AG04450 (cell line): Measurements from ENCODE around the gene MRPL30. TPM values are rescaled to one million over a fixed set of nuclear protein-coding genes. Genes with fewer than 3 reads are reported as not detected.
A peak's percentile ranks its signal among the peaks of the same experiment; 100 is the strongest.

Experiments
- CTCF ChIA-PET: fragments of 300-600, 350-600 bp; formaldehyde crosslinking; extraction: SDS; loops from one replicate; lab custom pipeline; 2022; ENCODE audit warnings: antibody characterized with exemption, inconsistent platforms; lab: Charles Lee
- POLR2A ChIA-PET: fragments of 350-600 bp; formaldehyde crosslinking; extraction: SDS; loops from one replicate; lab custom pipeline; 2021; ENCODE audit warnings: antibody characterized with exemption, inconsistent platforms; lab: Yijun Ruan, JAX
- DNase-seq: peaks from one replicate; pipeline ENCODE4 v3.0.0-alpha.2; 2011; ENCODE audit warnings: low read depth, low spot score
- H3K27ac ChIP-seq: one replicate; pipeline ENCODE4 v1.5.1; 2012; ENCODE audit warnings: low read depth, low read length, control low read depth
- H3K27me3 ChIP-seq: one replicate; pipeline ENCODE4 v1.6.0; 2012; ENCODE audit warnings: low read length; ENCODE audit not compliant: control insufficient read depth, insufficient read depth
- H3K4me3 ChIP-seq: 2 replicates; pipeline ENCODE4 v1.5.1; 2011; ENCODE audit warnings: mild to moderate bottlenecking, low read depth, low read length, control low read depth
- H3K9me3 ChIP-seq: 2 replicates; pipeline ENCODE4 v1.5.1; 2012; ENCODE audit warnings: low read length; ENCODE audit not compliant: control insufficient read depth, insufficient read depth
- polyA plus RNA-seq: library from polyadenylated mRNA; depleted of rRNA; stranded (reverse); fragments of >200 nt; gene quantifications from 2 replicates; pipeline ENCODE4 v1.2.3, GENCODE V29; 2011
- TF ChIP-seq, protein P1 (sequence below): IDR thresholded peaks from 2 replicates; pipeline ENCODE4 v1.5.1; 2011; ENCODE audit warnings: low read depth, low read length, control low read depth, inconsistent platforms

The MRPL30 gene
- polyA plus RNA-seq, 1 experiment: 38.3 TPM

DNA sequence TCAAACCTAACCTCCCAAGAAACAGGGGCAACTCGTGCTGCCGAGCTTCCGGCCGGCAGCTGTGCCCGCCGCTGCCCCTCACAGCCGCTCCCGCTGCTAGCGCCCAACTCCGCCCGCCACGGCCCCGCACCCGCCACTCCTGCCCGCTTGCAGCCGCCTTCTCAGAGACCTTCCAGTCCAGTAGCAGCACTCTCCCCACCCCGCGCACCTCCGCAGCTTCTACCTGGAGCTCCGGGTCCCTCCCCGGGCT, 40.2 kb upstream of the MRPL30 start:
- POLR2A ChIA-PET: interaction anchor here (0.6 to 1.2 kb wide), 2 partner anchors 38 to 197 kb away, joined by 3 to 5 read pairs; no protein-coding TSS in a partner anchor

DNA sequence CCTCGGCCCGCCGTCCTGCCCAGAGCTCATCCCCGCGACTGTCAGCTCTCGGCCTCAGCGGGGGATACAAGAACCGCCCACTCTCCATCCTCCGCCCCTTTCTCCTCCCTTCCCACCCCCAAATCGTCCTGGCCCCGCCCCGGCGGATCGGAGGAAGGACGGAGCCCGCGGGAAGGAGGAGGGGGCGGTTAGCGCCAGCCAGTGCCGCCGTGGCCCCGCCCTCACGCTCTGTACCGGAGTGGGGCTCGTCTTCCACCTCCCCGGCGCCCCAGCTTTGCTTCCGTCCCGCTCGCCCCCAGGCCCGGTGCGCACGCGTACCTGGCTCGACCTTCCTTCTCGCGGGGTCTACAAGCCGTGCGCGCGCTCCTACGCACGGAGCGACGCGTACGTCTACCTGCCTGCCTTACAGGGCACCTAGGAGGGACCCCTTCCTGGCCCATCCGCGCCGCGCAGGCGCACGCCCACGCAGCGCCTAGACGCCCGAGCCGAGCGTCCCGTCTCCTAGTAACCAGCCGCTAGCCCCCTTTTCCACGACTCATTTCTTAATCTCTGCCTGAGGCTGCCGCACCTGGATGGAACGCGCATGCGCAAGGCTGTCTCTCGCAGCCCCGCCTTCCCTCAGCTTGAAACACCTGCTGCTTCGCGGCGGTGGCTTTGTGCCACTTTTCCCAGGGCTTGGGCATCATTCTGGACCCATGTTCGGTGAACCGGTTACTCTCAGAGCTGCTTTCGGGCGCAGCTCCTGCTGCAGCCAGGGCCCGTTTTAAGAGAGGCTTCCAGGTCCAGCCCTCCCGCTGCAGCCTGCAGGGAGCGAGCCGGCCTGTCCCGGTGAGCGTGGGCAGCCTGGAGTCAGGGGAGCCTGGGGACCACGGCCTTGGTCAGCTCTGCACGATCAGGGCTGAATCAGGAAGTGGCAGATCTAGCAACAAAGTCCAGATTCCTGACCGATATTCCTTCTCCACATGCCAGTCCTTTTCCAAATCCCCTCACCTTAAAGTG, 39.6 kb upstream of the MRPL30 start, which contains the start of gene C2orf15:
TSS of gene C2orf15 (plus strand) at position 598 of the 999 bp plus-strand sequence. CDS start 8,852 bp downstream, outside the sequence.
- CTCF ChIA-PET: interaction anchor here (1.5 kb wide), 1 partner anchor 492 kb away, joined by 9 read pairs; no protein-coding TSS in a partner anchor
- Histone ChIP-seq H3K27ac (no peak within 1 kb of the TSS), H3K4me3 (peak within 1 kb of the TSS; percentile 85), H3K27me3 (peaks cover 5% of the 10 kb centered on the region), H3K9me3 (no peaks in the 10 kb centered on the region; the same call in 1 of the 2 replicates)
- POLR2A ChIA-PET: interaction anchor here (0.6 to 1.2 kb wide), 2 partner anchors 39 to 196 kb away, joined by 3 to 5 read pairs; no protein-coding TSS in a partner anchor
- TF ChIP-seq, protein P1, sequence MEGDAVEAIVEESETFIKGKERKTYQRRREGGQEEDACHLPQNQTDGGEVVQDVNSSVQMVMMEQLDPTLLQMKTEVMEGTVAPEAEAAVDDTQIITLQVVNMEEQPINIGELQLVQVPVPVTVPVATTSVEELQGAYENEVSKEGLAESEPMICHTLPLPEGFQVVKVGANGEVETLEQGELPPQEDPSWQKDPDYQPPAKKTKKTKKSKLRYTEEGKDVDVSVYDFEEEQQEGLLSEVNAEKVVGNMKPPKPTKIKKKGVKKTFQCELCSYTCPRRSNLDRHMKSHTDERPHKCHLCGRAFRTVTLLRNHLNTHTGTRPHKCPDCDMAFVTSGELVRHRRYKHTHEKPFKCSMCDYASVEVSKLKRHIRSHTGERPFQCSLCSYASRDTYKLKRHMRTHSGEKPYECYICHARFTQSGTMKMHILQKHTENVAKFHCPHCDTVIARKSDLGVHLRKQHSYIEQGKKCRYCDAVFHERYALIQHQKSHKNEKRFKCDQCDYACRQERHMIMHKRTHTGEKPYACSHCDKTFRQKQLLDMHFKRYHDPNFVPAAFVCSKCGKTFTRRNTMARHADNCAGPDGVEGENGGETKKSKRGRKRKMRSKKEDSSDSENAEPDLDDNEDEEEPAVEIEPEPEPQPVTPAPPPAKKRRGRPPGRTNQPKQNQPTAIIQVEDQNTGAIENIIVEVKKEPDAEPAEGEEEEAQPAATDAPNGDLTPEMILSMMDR: no peak
- DNase-seq: peak; percentile 38

More for the DNA sequence above, 40.2 kb upstream of the MRPL30 start:
- no peak overlapping the region for H3K27ac ChIP-seq
- CTCF ChIA-PET: interaction anchor here (1.5 kb wide), 1 partner anchor 491 kb away, joined by 9 read pairs; no protein-coding TSS in a partner anchor
- H3K27me3 ChIP-seq: peaks cover 5% of the 10 kb centered on the region
- DNase-seq: no peak
- TF ChIP-seq, protein P1: no peak
- H3K4me3 ChIP-seq: peak overlapping the region; percentile 85
- H3K9me3 ChIP-seq: no peaks in the 10 kb centered on the region; the same call in 1 of the 2 replicates

DNA sequence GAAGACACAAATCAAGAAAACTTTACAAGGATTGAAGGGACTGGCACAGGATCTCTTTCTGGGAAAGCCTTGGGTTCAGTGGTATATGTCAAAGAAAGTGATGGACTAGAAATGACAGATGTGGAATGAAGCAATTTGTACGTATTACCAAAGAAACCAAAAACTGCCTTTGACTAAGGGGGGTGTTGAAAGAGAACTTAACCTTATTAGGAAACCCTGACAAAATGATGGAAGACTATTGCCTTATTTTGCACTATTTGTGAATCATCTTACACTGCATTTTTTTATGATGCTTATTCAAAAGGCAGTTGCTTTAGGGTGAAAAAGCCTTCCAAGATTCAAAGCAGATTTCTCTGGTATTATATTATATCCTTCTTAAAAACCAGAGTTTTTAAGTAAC, 30.3 kb upstream of the MRPL30 start:
- Histone ChIP-seq H3K9me3 (no peaks in the 10 kb centered on the region), H3K27me3 (no peaks in the 10 kb centered on the region), H3K27ac (no peak overlapping the region), H3K4me3 (no peak overlapping the region)
- TF ChIP-seq, protein P1: no peak
- ChIA-PET POLR2A (no interaction called here), CTCF (no interaction called here)
- no peak for DNase-seq

DNA sequence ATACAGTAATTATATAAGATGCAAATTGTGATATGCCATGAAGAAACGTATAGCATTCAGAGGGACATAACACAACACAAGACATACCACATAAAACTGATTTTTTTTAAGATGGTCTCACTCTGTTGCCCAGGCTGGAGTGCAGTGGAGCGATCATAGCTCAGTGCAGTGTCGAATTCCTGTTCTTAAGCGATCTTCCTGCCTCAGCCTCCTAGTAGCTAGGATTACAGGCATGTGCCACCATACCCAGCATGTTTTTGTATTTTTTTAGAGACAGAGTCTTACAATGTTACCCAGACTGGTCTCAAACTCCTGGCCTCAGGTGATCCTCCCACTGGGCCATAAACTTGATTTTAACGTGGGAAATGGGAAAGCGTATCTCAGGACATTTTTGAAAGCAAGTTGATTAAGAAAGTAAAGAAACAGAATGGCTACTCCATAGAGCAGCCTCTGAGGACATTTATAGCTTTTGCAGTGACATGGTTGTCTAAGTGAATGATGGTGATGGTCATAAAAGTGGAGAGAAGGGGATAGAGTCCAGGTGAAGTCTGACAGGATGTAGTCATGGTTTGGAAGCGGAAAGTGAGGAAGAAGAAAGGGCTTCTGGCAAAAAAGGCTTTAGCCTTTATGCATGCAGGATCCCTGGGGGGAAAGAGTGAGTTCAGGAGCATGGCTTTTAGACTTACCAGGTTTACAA, 28.6 kb upstream of the MRPL30 start:
- Histone ChIP-seq H3K27me3 (no peaks in the 10 kb centered on the region), H3K27ac (no peak overlapping the region), H3K4me3 (no peak overlapping the region), H3K9me3 (no peaks in the 10 kb centered on the region)
- no peak for DNase-seq
- CTCF ChIA-PET: no interaction called here
- POLR2A ChIA-PET: no interaction called here
- TF ChIP-seq, protein P1: no peak
